Liver (tissue), 3 donors: ENCODE measurements around the gene FBXO21.

Experiments used
- EGR1 ChIP-seq, 2 donors: IDR thresholded peaks; 2 replicates each; pipeline ENCODE4 v1.6.1; 2016 to 2018; ENCODE audit warnings: antibody characterized with exemption in 2 of 2, low read depth in 2 of 2
- FOXA1 ChIP-seq: IDR thresholded peaks from 2 replicates; pipeline ENCODE4 v1.6.1; 2016; ENCODE audit warnings: antibody characterized with exemption
- GABPA ChIP-seq, 2 donors: IDR thresholded peaks in 1 of 2; conservative IDR thresholded peaks in 1 of 2; 2 replicates each; pipeline ENCODE4 v1.6.1; 2016; ENCODE audit warnings: antibody characterized with exemption in 2 of 2, mild to moderate bottlenecking in 1 of 2, moderate library complexity in 1 of 2
- JUND ChIP-seq, 2 donors: IDR thresholded peaks; 2 replicates each; pipeline ENCODE4 v1.6.1; 2016; ENCODE audit warnings: antibody characterized with exemption in 2 of 2
- RAD21 ChIP-seq, 2 donors: IDR thresholded peaks; 2 replicates each; pipeline ENCODE4 v1.6.1; 2016; ENCODE audit warnings: antibody characterized with exemption in 2 of 2, mild to moderate bottlenecking in 2 of 2
- SP1 ChIP-seq: IDR thresholded peaks from 2 replicates; pipeline ENCODE4 v1.6.1; 2018; ENCODE audit warnings: antibody characterized with exemption, mild to moderate bottlenecking
- TAF1 ChIP-seq: conservative IDR thresholded peaks from 2 replicates; pipeline ENCODE4 v1.6.1; 2016; ENCODE audit warnings: antibody characterized with exemption, mild to moderate bottlenecking
- YY1 ChIP-seq: IDR thresholded peaks from 2 replicates; pipeline ENCODE4 v1.6.1; 2016; ENCODE audit warnings: antibody characterized with exemption, mild to moderate bottlenecking
- TF ChIP-seq, protein P1 (sequence below): fragments of 150-350 bp; IDR thresholded peaks from 2 replicates; pipeline ENCODE4 v1.5.1; 2017; ENCODE audit warnings: improper control_type of control experiment, low read depth, low read length; ENCODE audit not compliant: missing input control
- TF ChIP-seq, protein P2 (sequence below): IDR thresholded peaks from 2 replicates; pipeline ENCODE4 v1.6.1; 2016; ENCODE audit warnings: antibody characterized with exemption, mild to moderate bottlenecking
- TF ChIP-seq, protein P3 (sequence below): IDR thresholded peaks from 2 replicates; pipeline ENCODE4 v1.6.1; 2016; ENCODE audit warnings: antibody characterized with exemption
- TF ChIP-seq, protein P4 (sequence below): IDR thresholded peaks from 2 replicates; pipeline ENCODE4 v1.6.1; 2016; ENCODE audit warnings: antibody characterized with exemption
- donor health status: healthy.
- donor health status: healthy.

DNA sequence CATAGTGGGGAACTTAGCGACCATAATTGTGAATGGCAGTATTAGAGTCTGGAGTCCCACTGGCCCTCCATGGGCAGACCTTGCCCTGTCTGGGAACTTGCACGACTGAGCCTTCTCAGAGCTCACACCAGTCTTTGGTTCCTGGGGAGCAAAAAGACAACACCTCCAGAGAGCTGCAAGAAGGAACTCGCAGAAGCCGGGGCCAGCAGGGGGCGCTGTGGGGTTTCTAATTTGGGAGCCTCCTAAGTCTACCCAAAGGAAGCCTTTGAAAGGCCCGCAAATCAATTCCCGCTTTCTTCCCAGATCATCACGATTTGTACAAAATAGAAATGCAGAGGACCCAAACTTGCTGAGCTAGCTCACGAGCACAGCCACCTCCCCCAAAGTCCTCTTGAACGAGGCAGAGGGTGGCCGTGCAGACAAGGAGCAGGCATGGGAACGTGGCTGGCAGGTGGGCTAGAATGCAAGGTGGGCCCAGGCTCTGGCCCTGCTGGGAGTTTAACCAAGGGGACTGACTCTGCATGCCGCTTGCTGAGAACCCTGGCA, 46.3 kb upstream of the FBXO21 start:
- TF ChIP-seq EGR1 (IDR thresholded peaks at IDR 0.05; ENCODE audit: low read depth in 2 of 2) (no peak), RAD21 (IDR thresholded peaks at IDR 0.05) (peak; percentile 71 to 78), SP1 (no peak), JUND (IDR thresholded peaks at IDR 0.05) (no peak), YY1 (no peak), TAF1 (no peak), FOXA1 (no peak), GABPA (IDR thresholded peaks at IDR 0.05 in 1 of 2, conservative IDR thresholded peaks at IDR 0.05 in 1 of 2) (no peak)
- TF ChIP-seq, protein P1, sequence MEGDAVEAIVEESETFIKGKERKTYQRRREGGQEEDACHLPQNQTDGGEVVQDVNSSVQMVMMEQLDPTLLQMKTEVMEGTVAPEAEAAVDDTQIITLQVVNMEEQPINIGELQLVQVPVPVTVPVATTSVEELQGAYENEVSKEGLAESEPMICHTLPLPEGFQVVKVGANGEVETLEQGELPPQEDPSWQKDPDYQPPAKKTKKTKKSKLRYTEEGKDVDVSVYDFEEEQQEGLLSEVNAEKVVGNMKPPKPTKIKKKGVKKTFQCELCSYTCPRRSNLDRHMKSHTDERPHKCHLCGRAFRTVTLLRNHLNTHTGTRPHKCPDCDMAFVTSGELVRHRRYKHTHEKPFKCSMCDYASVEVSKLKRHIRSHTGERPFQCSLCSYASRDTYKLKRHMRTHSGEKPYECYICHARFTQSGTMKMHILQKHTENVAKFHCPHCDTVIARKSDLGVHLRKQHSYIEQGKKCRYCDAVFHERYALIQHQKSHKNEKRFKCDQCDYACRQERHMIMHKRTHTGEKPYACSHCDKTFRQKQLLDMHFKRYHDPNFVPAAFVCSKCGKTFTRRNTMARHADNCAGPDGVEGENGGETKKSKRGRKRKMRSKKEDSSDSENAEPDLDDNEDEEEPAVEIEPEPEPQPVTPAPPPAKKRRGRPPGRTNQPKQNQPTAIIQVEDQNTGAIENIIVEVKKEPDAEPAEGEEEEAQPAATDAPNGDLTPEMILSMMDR = peak; percentile 69
- TF ChIP-seq, protein P2, sequence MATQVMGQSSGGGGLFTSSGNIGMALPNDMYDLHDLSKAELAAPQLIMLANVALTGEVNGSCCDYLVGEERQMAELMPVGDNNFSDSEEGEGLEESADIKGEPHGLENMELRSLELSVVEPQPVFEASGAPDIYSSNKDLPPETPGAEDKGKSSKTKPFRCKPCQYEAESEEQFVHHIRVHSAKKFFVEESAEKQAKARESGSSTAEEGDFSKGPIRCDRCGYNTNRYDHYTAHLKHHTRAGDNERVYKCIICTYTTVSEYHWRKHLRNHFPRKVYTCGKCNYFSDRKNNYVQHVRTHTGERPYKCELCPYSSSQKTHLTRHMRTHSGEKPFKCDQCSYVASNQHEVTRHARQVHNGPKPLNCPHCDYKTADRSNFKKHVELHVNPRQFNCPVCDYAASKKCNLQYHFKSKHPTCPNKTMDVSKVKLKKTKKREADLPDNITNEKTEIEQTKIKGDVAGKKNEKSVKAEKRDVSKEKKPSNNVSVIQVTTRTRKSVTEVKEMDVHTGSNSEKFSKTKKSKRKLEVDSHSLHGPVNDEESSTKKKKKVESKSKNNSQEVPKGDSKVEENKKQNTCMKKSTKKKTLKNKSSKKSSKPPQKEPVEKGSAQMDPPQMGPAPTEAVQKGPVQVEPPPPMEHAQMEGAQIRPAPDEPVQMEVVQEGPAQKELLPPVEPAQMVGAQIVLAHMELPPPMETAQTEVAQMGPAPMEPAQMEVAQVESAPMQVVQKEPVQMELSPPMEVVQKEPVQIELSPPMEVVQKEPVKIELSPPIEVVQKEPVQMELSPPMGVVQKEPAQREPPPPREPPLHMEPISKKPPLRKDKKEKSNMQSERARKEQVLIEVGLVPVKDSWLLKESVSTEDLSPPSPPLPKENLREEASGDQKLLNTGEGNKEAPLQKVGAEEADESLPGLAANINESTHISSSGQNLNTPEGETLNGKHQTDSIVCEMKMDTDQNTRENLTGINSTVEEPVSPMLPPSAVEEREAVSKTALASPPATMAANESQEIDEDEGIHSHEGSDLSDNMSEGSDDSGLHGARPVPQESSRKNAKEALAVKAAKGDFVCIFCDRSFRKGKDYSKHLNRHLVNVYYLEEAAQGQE = no peak
- TF ChIP-seq, protein P3, sequence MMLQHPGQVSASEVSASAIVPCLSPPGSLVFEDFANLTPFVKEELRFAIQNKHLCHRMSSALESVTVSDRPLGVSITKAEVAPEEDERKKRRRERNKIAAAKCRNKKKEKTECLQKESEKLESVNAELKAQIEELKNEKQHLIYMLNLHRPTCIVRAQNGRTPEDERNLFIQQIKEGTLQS = no peak
- TF ChIP-seq, protein P4, sequence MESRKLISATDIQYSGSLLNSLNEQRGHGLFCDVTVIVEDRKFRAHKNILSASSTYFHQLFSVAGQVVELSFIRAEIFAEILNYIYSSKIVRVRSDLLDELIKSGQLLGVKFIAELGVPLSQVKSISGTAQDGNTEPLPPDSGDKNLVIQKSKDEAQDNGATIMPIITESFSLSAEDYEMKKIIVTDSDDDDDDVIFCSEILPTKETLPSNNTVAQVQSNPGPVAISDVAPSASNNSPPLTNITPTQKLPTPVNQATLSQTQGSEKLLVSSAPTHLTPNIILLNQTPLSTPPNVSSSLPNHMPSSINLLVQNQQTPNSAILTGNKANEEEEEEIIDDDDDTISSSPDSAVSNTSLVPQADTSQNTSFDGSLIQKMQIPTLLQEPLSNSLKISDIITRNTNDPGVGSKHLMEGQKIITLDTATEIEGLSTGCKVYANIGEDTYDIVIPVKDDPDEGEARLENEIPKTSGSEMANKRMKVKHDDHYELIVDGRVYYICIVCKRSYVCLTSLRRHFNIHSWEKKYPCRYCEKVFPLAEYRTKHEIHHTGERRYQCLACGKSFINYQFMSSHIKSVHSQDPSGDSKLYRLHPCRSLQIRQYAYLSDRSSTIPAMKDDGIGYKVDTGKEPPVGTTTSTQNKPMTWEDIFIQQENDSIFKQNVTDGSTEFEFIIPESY = no peak
